Muscle layer of duodenum (tissue), 2 donors: ENCODE measurements around the gene SLC6A1.
"Not testable (repeated sequence)": the region's sequence is repeated elsewhere in the genome, so short reads cannot be mapped to it uniquely, and the experiment has no call there.

Source experiments
- H3K27ac ChIP-seq: one replicate; pipeline ENCODE4 v1.7.0; 2013; ENCODE audit warnings: mild to moderate bottlenecking, low read length
- H3K27me3 ChIP-seq: one replicate; pipeline ENCODE4 v1.7.0; 2013; ENCODE audit warnings: low read depth, mild to moderate bottlenecking, control low read depth, low read length
- H3K36me3 ChIP-seq, 2 donors: one replicate each; pipeline ENCODE4 v1.7.0; 2013; ENCODE audit warnings: low read length in 2 of 2, control low read depth in 1 of 2, mild to moderate bottlenecking in 1 of 2; ENCODE audit not compliant: insufficient read depth in 2 of 2, control insufficient read depth in 1 of 2
- H3K4me1 ChIP-seq, 2 donors: one replicate each; pipeline ENCODE4 v1.7.0; 2013; ENCODE audit warnings: low read length in 2 of 2, mild to moderate bottlenecking in 2 of 2, control low read depth in 1 of 2, moderate library complexity in 1 of 2; ENCODE audit not compliant: insufficient read depth in 2 of 2, control insufficient read depth in 1 of 2
- H3K4me3 ChIP-seq, 2 donors: one replicate each; pipeline ENCODE4 v1.7.0; 2013; ENCODE audit warnings: low read length in 2 of 2, low read depth in 1 of 2, mild to moderate bottlenecking in 1 of 2
- H3K9me3 ChIP-seq, 2 donors: one replicate each; pipeline ENCODE4 v1.7.0; 2013; ENCODE audit warnings: low read length in 2 of 2, control low read depth in 1 of 2, mild to moderate bottlenecking in 1 of 2; ENCODE audit not compliant: control insufficient read depth in 1 of 2
- donor health status: healthy.

SLC6A1 gene

DNA sequence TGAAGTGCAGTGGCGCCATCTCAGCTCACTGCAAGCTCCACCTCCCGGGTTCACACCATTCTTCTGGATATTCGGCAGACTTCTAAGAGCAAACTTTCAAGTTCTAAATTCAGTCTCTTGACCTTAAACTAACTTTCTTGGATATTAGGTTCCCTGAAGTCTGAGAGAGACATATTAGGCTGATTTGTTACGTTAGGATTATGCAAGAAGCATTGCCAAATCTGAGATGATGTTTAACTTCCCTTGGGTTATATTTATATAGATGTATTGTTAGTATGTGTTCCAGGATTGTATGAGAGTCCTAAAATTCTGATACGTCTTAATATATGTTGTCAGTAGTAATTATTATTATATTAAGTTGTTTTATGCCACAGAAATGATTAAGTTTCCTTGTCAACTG lies 80.1 kb downstream of the SLC6A1 start:
- Histone ChIP-seq H3K9me3 (peaks cover 0 to 7% of the 10 kb centered on the region in 2 donors), H3K4me1 (no peaks in the 10 kb centered on the region), H3K36me3 (no peaks in the 10 kb centered on the region), H3K4me3 (no peak overlapping the region), H3K27me3 (no peaks in the 10 kb centered on the region), H3K27ac (no peak overlapping the region)

DNA sequence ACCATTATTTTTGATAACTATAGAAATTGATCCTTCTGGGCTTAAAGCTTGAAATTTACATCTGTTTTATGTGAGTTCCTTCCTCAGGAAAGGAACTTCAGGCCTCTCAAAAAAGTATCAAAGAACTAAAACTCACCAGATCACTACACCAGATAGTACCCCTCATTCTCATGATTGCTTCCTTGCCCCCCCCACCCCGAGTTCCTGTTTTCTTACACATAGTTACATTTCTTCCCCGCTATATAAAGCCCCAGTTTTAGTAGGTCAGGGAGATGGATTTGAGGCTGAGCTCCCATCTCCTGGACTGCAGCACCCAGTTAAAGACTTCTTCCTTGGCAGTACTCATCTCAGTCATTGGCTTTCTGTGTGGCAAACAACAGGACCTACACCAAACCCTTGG lies 81.5 kb downstream of the SLC6A1 start:
- H3K4me3 ChIP-seq = no peak overlapping the region
- H3K4me1 ChIP-seq = no peaks in the 10 kb centered on the region

DNA sequence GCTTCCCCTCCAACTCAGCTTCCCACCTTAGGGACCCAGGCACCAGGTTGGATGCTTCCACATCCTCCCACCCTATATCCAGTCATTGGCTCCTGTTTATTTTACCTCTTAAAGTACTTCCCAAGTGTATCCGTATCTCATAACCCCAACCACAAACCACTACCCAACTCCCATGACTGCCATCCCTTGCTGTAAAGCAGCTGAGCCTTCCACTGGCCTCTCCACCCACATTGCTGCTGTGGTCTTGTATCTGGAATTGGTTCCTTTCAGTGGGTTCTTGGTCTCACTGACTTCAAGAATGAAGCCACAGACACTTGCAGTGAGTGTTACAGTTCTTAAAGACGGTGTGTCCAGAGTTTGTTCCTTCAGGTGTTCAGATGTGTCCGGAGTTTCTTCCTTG lies 81.9 kb downstream of the SLC6A1 start:
- Histone ChIP-seq H3K36me3 (no peaks in the 10 kb centered on the region), H3K27me3 (no peaks in the 10 kb centered on the region), H3K9me3 (no peaks in the 10 kb centered on the region), H3K4me3 (no peak overlapping the region), H3K27ac (no peak overlapping the region), H3K4me1 (no peaks in the 10 kb centered on the region)

More for the DNA sequence above, 81.5 kb downstream of the SLC6A1 start:
- no peaks in the 10 kb centered on the region for H3K27me3 ChIP-seq
- H3K36me3 ChIP-seq = no peaks in the 10 kb centered on the region
- no peaks in the 10 kb centered on the region for H3K9me3 ChIP-seq
- no peak overlapping the region for H3K27ac ChIP-seq

DNA sequence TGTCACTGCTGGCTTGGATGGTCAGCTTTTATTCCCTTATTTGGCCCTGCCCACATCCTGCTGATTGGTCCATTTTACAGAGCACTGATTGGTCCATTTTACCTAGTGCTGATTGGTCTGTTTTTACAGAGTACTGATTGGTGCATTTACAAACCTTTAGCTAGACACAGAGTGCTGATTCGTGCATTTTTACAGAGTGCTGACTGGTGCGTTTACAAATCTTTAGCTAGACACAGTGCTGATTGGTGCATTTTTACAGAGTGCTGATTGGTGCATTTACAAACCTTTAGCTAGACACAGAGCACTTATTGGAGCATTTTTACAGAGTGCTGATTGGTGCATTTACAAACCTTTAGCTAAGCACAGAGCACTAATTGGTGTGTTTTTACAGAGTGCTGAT lies 82.6 kb downstream of the SLC6A1 start:
- not testable (repeated sequence) for H3K4me1 ChIP-seq, H3K27ac ChIP-seq, H3K27me3 ChIP-seq, H3K4me3 ChIP-seq, H3K9me3 ChIP-seq, H3K36me3 ChIP-seq

DNA sequence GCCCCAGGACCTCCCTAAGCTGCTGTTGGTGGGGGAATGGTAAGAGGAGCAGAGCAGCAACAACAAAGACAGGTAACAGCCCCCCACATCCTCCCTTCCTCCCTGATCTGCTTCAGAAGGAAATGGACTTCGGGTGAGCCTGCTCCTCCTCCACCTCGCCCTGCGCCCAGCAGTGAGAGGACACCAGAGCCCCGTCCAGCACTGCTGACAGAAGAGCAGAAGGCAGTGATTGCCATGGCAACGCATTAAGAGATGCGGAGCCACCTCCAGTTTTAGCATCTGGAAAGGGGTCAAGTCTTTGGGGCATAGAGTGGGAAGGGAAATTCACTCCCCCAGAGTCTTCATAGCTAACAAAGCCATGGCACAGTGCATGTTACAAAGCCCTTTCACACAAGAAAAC lies 84.2 kb downstream of the SLC6A1 start:
- no peak overlapping the region for H3K27ac ChIP-seq
- no peaks in the 10 kb centered on the region for H3K27me3 ChIP-seq
- no peaks in the 10 kb centered on the region for H3K4me1 ChIP-seq
- no peak overlapping the region for H3K4me3 ChIP-seq
- H3K9me3 ChIP-seq = no peaks in the 10 kb centered on the region
- H3K36me3 ChIP-seq = no peaks in the 10 kb centered on the region

DNA sequence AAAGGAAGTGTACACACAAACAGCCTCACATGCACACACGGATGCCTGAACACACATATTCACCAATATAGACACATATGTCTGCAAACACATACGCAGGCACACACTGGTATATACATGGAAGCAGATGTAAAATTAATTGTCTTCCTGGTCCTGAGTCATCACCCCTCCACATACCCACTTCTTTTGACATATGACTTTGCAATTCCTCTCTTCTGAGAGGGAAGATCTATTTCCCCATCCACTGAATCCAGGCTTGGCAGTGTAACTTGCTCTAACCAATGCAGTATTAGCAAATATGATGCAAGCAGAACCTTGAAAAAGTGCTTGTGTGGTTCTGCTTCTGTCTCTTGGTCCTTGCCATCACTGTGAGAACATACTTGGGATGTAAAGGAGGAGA lies 84.9 kb downstream of the SLC6A1 start:
- no peaks in the 10 kb centered on the region for H3K9me3 ChIP-seq
- H3K4me1 ChIP-seq = no peaks in the 10 kb centered on the region
- H3K4me3 ChIP-seq = no peak overlapping the region
- no peaks in the 10 kb centered on the region for H3K27me3 ChIP-seq
- no peaks in the 10 kb centered on the region for H3K36me3 ChIP-seq
- H3K27ac ChIP-seq = no peak overlapping the region

DNA sequence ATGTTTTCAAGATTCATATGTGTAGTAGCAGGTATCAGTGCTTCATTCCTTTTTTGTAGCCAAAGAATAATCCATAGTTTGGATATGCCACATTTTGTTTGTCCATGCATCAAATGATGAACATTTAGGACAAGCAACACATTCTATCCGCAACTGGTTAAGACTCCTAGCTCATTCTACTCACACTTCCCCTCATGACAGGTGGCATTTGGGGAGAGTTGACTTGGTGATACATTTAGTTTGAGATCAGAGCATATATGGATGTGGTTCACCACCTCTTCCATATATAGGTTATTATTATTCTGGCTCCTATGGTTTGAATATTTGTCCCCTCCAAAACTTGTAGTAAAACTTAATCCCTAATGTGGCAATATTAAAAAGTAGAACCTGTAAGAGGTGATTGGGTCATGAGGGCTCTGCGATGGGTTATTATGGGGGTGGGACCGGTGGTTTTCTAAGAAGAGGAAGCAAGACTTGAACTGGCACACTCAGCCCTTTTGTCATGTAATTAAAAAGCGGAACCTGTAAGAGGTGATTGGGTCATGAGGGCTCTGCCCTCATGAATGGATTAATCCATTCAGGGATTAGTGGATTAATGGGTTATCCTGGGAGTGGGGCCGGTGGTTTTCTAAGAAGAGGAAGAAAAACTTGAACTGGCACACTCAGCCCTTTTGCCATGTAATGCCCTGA lies 86.4 kb downstream of the SLC6A1 start:
- H3K36me3 ChIP-seq = no peaks in the 10 kb centered on the region
- H3K4me3 ChIP-seq = no peak overlapping the region
- peaks cover 0 to under 1% of the 10 kb centered on the region in 2 donors for H3K4me1 ChIP-seq
- H3K27ac ChIP-seq = no peak overlapping the region
- no peaks in the 10 kb centered on the region for H3K9me3 ChIP-seq
- no peaks in the 10 kb centered on the region for H3K27me3 ChIP-seq

DNA sequence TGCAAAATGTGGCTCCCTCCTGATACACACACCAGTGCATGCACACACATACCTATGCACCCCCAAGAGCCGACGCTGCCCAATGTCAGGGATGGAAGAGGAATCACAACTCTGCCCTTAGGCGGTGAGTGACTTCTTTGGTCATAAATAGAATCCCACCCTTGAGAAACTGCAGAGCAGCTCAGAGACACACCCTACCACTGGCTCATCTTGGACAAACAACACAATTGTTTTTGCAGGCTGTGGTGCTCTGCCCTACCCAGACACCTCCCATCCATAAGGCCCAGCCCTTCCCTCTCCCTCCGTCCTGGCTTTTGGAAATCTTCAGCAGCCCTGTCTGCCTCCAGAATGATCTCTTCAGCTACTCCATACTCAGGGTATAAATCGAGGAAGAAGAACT lies 87.9 kb downstream of the SLC6A1 start:
- Histone ChIP-seq H3K9me3 (no peaks in the 10 kb centered on the region), H3K4me1 (peaks cover 0 to 6% of the 10 kb centered on the region in 2 donors), H3K27me3 (no peaks in the 10 kb centered on the region), H3K27ac (no peak overlapping the region), H3K36me3 (no peaks in the 10 kb centered on the region), H3K4me3 (no peak overlapping the region)

DNA sequence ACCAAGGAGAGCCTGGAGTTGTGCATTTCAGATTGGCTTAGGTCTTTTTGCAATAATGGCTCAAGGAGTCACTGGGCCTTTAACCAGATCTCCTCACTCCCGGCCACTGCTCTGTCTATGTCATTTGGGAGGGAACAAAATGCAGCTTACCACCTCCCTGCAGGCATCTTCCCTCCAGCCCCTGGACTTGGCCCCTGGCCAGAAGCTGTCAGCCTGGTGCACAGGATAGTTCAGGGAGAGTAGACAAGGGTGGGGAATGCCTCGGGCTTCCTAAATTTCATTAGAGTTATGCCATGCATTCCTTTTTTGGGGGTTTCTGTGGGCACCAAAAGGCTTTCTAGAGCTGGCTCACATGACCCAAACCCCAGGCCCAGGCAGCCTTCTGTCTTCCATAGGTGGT lies 91.5 kb downstream of the SLC6A1 start:
- no peaks in the 10 kb centered on the region for H3K27me3 ChIP-seq
- H3K36me3 ChIP-seq = no peaks in the 10 kb centered on the region
- H3K9me3 ChIP-seq = no peaks in the 10 kb centered on the region
- H3K27ac ChIP-seq = no peak overlapping the region
- no peak overlapping the region for H3K4me3 ChIP-seq
- peaks cover 0 to 6% of the 10 kb centered on the region in 2 donors for H3K4me1 ChIP-seq

DNA sequence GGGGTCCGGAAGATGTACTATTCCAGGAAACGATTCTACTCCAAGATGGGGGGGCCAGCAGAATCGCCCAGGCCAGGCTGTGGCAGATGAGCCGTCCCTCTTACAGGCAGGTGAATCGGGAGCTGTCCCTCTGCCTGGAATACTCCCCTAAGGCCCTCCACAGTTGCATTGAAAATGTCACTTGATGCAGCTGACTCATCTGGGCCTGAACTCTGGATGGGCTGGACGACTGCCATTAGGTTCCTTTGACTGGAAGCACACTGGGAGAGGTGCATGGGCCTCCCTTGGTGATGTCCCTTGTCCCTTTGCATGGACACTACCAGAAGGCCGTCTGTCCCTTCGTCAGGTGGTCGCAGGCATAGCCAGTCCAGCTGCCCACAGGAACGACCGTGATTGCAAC lies 92.1 kb downstream of the SLC6A1 start:
- Histone ChIP-seq H3K4me3 (no peak overlapping the region), H3K9me3 (no peaks in the 10 kb centered on the region), H3K36me3 (no peaks in the 10 kb centered on the region), H3K27me3 (no peaks in the 10 kb centered on the region), H3K27ac (no peak overlapping the region), H3K4me1 (peaks cover 0 to 6% of the 10 kb centered on the region in 2 donors)

DNA sequence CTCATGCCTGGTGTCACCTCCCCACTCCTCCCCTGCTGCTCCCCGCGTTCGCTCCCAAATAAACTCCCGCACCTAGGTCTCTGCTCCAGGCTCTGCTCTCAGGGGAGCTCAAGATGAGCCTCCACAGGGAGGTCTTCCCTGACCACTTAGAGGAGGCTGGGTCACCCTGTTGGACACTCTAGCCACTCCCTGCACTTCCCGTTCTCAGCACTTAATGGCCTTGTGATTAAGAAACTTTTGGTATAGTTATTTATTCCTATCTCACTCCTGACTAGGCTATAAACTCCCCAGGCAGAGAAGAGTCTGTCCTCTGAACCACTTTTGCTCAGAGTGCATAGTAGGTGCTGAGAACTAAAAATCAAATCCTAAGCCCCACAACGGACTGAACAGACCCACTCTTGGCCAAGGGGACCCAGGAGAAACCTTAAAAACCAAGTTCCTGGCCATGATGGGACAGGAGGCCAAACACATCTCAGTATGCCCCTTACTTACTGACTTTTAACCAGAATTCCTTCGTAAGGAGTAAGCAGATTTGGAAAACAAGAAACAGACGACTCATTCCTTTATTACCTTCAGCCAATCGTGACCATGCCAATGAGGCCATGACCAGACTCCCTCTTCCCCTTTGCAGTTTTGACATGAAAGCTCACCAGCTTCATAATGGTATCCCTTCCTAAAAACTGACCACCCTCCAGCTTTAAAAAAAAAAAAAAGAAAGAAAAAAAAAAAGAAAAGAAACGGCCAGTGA lies 92.7 kb downstream of the SLC6A1 start:
- Histone ChIP-seq H3K27ac (no peak overlapping the region), H3K4me1 (peaks cover 0 to 6% of the 10 kb centered on the region in 2 donors), H3K9me3 (no peaks in the 10 kb centered on the region), H3K27me3 (no peaks in the 10 kb centered on the region), H3K36me3 (no peaks in the 10 kb centered on the region), H3K4me3 (no peak overlapping the region)

DNA sequence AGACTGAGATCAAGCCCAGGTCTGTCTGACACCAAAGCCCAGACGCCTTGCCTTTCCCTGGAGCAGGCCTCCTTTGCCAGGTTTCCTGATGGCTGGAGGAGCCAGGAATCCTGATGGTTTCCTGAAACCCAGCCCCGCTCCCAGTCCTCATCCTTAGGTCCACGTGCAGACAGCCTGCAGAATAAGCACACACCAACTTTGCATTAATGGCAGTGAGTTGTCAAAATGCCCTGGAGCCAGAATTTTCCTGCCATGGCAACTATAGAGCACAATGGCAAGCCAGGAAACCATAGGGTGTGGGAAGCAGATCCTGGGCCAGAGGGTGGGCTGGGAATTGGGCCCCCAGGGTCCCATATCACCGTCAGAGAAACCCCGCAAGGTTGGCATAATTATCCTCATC lies 94.3 kb downstream of the SLC6A1 start:
- peaks cover 0 to 6% of the 10 kb centered on the region in 2 donors for H3K4me1 ChIP-seq
- no peaks in the 10 kb centered on the region for H3K36me3 ChIP-seq
- no peak overlapping the region for H3K4me3 ChIP-seq
- H3K27me3 ChIP-seq = no peaks in the 10 kb centered on the region
- H3K27ac ChIP-seq = no peak overlapping the region
- no peaks in the 10 kb centered on the region for H3K9me3 ChIP-seq
